H9 (cell line): ENCODE data around the gene CCDC80. TPM values are rescaled to one million over a fixed set of nuclear protein-coding genes. Genes with fewer than 3 reads are reported as not detected.

ENCODE experiments used
- DNase-seq: peaks from one replicate; pipeline ENCODE4 v3.0.0-alpha.2; 2017
- H2AFZ ChIP-seq: one replicate; pipeline ENCODE4 v1.6.1; 2013; ENCODE audit warnings: mild to moderate bottlenecking, low read length, control low read depth, moderate library complexity
- H2AK5ac ChIP-seq: 2 replicates; pipeline ENCODE4 v1.6.1; 2013; ENCODE audit warnings: low read length, control low read depth, mixed read lengths; ENCODE audit not compliant: insufficient read length
- H2BK120ac ChIP-seq: one replicate; pipeline ENCODE4 v1.6.1; 2013; ENCODE audit warnings: low read depth, mild to moderate bottlenecking, low read length, control low read depth, inconsistent platforms; ENCODE audit not compliant: poor library complexity, severe bottlenecking
- H2BK12ac ChIP-seq: 2 replicates; pipeline ENCODE4 v1.6.1; 2013; ENCODE audit warnings: low read length, control low read depth, mixed read lengths, low read depth; ENCODE audit not compliant: insufficient read length
- H2BK15ac ChIP-seq: 2 replicates; pipeline ENCODE4 v1.6.1; 2013; ENCODE audit warnings: low read depth, low read length, control low read depth
- H2BK20ac ChIP-seq: one replicate; pipeline ENCODE4 v1.6.1; 2013; ENCODE audit warnings: low read depth, mild to moderate bottlenecking, low read length, control low read depth, inconsistent platforms; ENCODE audit not compliant: poor library complexity, severe bottlenecking
- H2BK5ac ChIP-seq: 2 replicates; pipeline ENCODE4 v1.6.1; 2013; ENCODE audit warnings: low read length, control low read depth, mixed read lengths; ENCODE audit not compliant: insufficient read length
- H3K14ac ChIP-seq: 2 replicates; pipeline ENCODE4 v1.6.1; 2013; ENCODE audit warnings: low read length, control low read depth; ENCODE audit not compliant: insufficient read depth
- H3K18ac ChIP-seq: 2 replicates; pipeline ENCODE4 v1.6.1; 2013; ENCODE audit warnings: low read depth, mild to moderate bottlenecking, mixed read lengths, low read length, control low read depth; ENCODE audit not compliant: insufficient read length
- H3K23ac ChIP-seq: 2 replicates; pipeline ENCODE4 v1.6.1; 2013; ENCODE audit warnings: low read length, control low read depth, mixed read lengths, low read depth; ENCODE audit not compliant: insufficient read length
- H3K23me2 ChIP-seq: 2 replicates; pipeline ENCODE4 v1.6.1; 2013; ENCODE audit warnings: low read depth, mild to moderate bottlenecking, mixed read lengths, low read length, control low read depth; ENCODE audit not compliant: insufficient read length, poor library complexity, severe bottlenecking
- H3K27ac ChIP-seq: 2 replicates; pipeline ENCODE4 v1.5.1; 2013; ENCODE audit warnings: low read length, control low read depth, mixed read lengths, low read depth; ENCODE audit not compliant: insufficient read length
- H3K27me3 ChIP-seq: 2 replicates; pipeline ENCODE4 v1.6.1; 2013; ENCODE audit warnings: low read length, control low read depth, inconsistent platforms; ENCODE audit not compliant: insufficient read depth
- H3K4ac ChIP-seq: 2 replicates; pipeline ENCODE4 v1.6.1; 2013; ENCODE audit warnings: low read depth, mild to moderate bottlenecking, control low read depth, inconsistent platforms, low read length, moderate library complexity
- H3K4me1 ChIP-seq: 2 replicates; pipeline ENCODE4 v1.6.1; 2013; ENCODE audit warnings: low read length, control low read depth, inconsistent platforms; ENCODE audit not compliant: insufficient read depth
- H3K4me2 ChIP-seq: 2 replicates; pipeline ENCODE4 v1.6.1; 2013; ENCODE audit warnings: low read length, control low read depth, mixed read lengths; ENCODE audit not compliant: insufficient read length, insufficient read depth
- H3K56ac ChIP-seq: 2 replicates; pipeline ENCODE4 v1.6.1; 2013; ENCODE audit warnings: low read depth, mild to moderate bottlenecking, mixed read lengths, low read length, control low read depth; ENCODE audit not compliant: insufficient read length
- H3K79me1 ChIP-seq: 2 replicates; pipeline ENCODE4 v1.6.1; 2013; ENCODE audit warnings: low read depth, mild to moderate bottlenecking, moderate library complexity, low read length, control low read depth, inconsistent platforms; ENCODE audit not compliant: insufficient read depth, poor library complexity, severe bottlenecking
- H3K79me2 ChIP-seq: 2 replicates; pipeline ENCODE4 v1.6.1; 2013; ENCODE audit warnings: low read length, control low read depth, inconsistent platforms; ENCODE audit not compliant: insufficient read depth
- H3K9ac ChIP-seq: 2 replicates; pipeline ENCODE4 v1.6.1; 2013; ENCODE audit warnings: low read length, control low read depth, mixed read lengths; ENCODE audit not compliant: insufficient read length; ENCODE audit errors: extremely low read depth
- H3K9me3 ChIP-seq: one replicate; pipeline ENCODE4 v1.6.1; 2013; ENCODE audit warnings: low read depth, low read length, inconsistent platforms; ENCODE audit not compliant: control insufficient read depth
- H3T11ph ChIP-seq: one replicate; pipeline ENCODE4 v1.6.1; 2013; ENCODE audit warnings: mild to moderate bottlenecking, low read length, control low read depth, inconsistent platforms
- H4K20me1 ChIP-seq: one replicate; pipeline ENCODE4 v1.6.1; 2013; ENCODE audit not compliant: control insufficient read depth, insufficient read length, insufficient read depth
- H4K5ac ChIP-seq: 2 replicates; pipeline ENCODE4 v1.6.1; 2013; ENCODE audit warnings: low read depth, mild to moderate bottlenecking, mixed read lengths, low read length, control low read depth; ENCODE audit not compliant: insufficient read length
- H4K8ac ChIP-seq: replicated peaks from 2 replicates; pipeline ENCODE4 v1.6.1; 2013; ENCODE audit warnings: low read length, control low read depth, mixed read lengths, low read depth; ENCODE audit not compliant: insufficient read length
- H4K91ac ChIP-seq: 2 replicates; pipeline ENCODE4 v1.6.1; 2013; ENCODE audit warnings: low read depth, mild to moderate bottlenecking, moderate library complexity, mixed read lengths, low read length, control low read depth; ENCODE audit not compliant: insufficient read length
- H3K27ac Mint-ChIP-seq, 3 experiments: 2 replicates in 2 of 3; 3 replicates in 1 of 3; pipeline ENCODE4 v1.8.0; 2020 to 2021; ENCODE audit warnings: mixed read lengths in 3 of 3, mild to moderate bottlenecking in 1 of 3, moderate library complexity in 1 of 3
- H3K27me3 Mint-ChIP-seq: 2 replicates; pipeline ENCODE4 v1.8.0; 2021; ENCODE audit warnings: low read depth, mild to moderate bottlenecking, moderate library complexity, mixed read lengths
- H3K36me3 Mint-ChIP-seq, 3 experiments: 2 replicates in 2 of 3; 3 replicates in 1 of 3; pipeline ENCODE4 v1.8.0; 2020 to 2021; ENCODE audit warnings: low read depth in 3 of 3, mixed read lengths in 3 of 3; ENCODE audit not compliant: insufficient read depth in 1 of 3
- H3K4me1 Mint-ChIP-seq, 2 experiments: 2 replicates each; pipeline ENCODE4 v1.8.0; 2020; ENCODE audit warnings: mixed read lengths in 2 of 2
- H3K4me3 Mint-ChIP-seq, 2 experiments: 2 replicates in 1 of 2; 3 replicates in 1 of 2; pipeline ENCODE4 v1.8.0; 2020 to 2021; ENCODE audit warnings: mild to moderate bottlenecking in 2 of 2, mixed read lengths in 2 of 2, moderate library complexity in 1 of 2
- H3K9me3 Mint-ChIP-seq, 2 experiments: 2 replicates in 1 of 2; 3 replicates in 1 of 2; pipeline ENCODE4 v1.8.0; 2020; ENCODE audit warnings: mild to moderate bottlenecking in 2 of 2, mixed read lengths in 2 of 2, moderate library complexity in 1 of 2
- CTCF ChIP-seq: fragments of 200-600 bp; sonication (generic); conservative IDR thresholded peaks from 3 replicates; pipeline ENCODE4 v1.8.0; 2021; ENCODE audit warnings: antibody characterized with exemption, mild to moderate bottlenecking
- WGBS: extraction: QIAGEN DNeasy Blood & Tissue Kit; methylation state at CpG from one replicate; pipeline ENCODE4 v1.1.7; 2013; ENCODE audit warnings: missing lambda C conversion rate, low lambda C conversion rate, mixed read lengths; ENCODE audit not compliant: insufficient read length; ENCODE audit errors: extremely low coverage; 5-methylcytosine and 5-hydroxymethylcytosine counted together
- total RNA-seq: library from RNA; stranded (reverse); gene quantifications from 2 replicates; pipeline ENCODE4 v1.2.1, GENCODE V29; 2021

Gene CCDC80
- total RNA-seq, 1 experiment from 2014 or later = 5.4 TPM

GRCh38 chr3:112687616-112688015 is 46.7 kb upstream of the CCDC80 start:
- H3K4me2 ChIP-seq = no peak overlapping the region
- H2BK12ac ChIP-seq = no peak overlapping the region
- peaks cover 0 to 5% (median 0%) of the 10 kb centered on the region in 3 experiments; a peak in 2 of 7 replicates for H3K36me3 Mint-ChIP-seq
- no peak overlapping the region for H2AFZ ChIP-seq
- H2BK120ac ChIP-seq = no peak overlapping the region
- H4K5ac ChIP-seq = no peak overlapping the region
- H3T11ph ChIP-seq = no peak overlapping the region
- peaks cover 7% of the 10 kb centered on the region; the same call in 1 of the 2 replicates for H3K4me1 ChIP-seq
- H2BK5ac ChIP-seq = no peak overlapping the region
- H3K4ac ChIP-seq = no peak overlapping the region
- no peak overlapping the region for H2BK15ac ChIP-seq
- no peak overlapping the region for H3K4me3 Mint-ChIP-seq
- H3K79me1 ChIP-seq = no peaks in the 10 kb centered on the region
- no peaks in the 10 kb centered on the region for H3K23me2 ChIP-seq
- H3K79me2 ChIP-seq = no peaks in the 10 kb centered on the region
- H3K27me3 ChIP-seq = no peaks in the 10 kb centered on the region
- WGBS = no CpG with 5 or more reads among the region's 1 CpG
- no peak overlapping the region for H3K27ac Mint-ChIP-seq
- no peaks in the 10 kb centered on the region for H3K9me3 ChIP-seq
- H3K23ac ChIP-seq = no peak overlapping the region
- H3K27me3 Mint-ChIP-seq = no peaks in the 10 kb centered on the region; the same call in none of the 2 replicates
- DNase-seq = no peak
- no peak overlapping the region for H3K9ac ChIP-seq
- H4K20me1 ChIP-seq = no peaks in the 10 kb centered on the region
- H3K14ac ChIP-seq = no peak overlapping the region
- H3K4me1 Mint-ChIP-seq = peaks cover 30 to 39% of the 10 kb centered on the region in 2 experiments
- no peak overlapping the region for H3K27ac ChIP-seq
- no peak overlapping the region for H3K18ac ChIP-seq
- H2BK20ac ChIP-seq = no peak overlapping the region
- H4K8ac ChIP-seq = no peak overlapping the region
- H4K91ac ChIP-seq = no peak overlapping the region
- H3K56ac ChIP-seq = no peak overlapping the region
- TF ChIP-seq CTCF = no peak
- H2AK5ac ChIP-seq = no peak overlapping the region
- no peaks in the 10 kb centered on the region for H3K9me3 Mint-ChIP-seq
